Renal pelvis (tissue), 3 donors: ENCODE data around the gene APC. TPM values are rescaled to one million over a fixed set of nuclear protein-coding genes. Genes with fewer than 3 reads are reported as not detected.

Experiments used
- polyA plus RNA-seq, 3 donors: library from polyadenylated mRNA; unstranded; fragments of 120-200 nt; gene quantifications; one replicate each; pipeline ENCODE4 v1.2.1, GENCODE V29; 2013; ENCODE audit not compliant: insufficient read length in 3 of 3

APC gene
- polyA plus RNA-seq, 3 donors: 30.7 to 32.1 (median 32.0) TPM

Other genes with a start within 250 kb of the APC start
- gene SRP19, start 123.4 kb downstream of the APC start, polyA plus RNA-seq: 10 to 100 TPM; 72.9 to 79.2 (median 74.6) TPM
- gene REEP5, start 184.3 kb downstream of the APC start, polyA plus RNA-seq: 100 to 1,000 TPM in 1 of 3 donors, 10 to 100 TPM in 2; 94.3 to 107 (median 97.3) TPM
- gene DCP2, start 238.9 kb downstream of the APC start, polyA plus RNA-seq: 10 to 100 TPM; 30.5 to 38.4 (median 37.9) TPM